Fibroblast of skin of left quadriceps (primary cell): Measurements from ENCODE around the gene C1QL1.
A peak's percentile ranks its signal among the peaks of the same experiment; 100 is the strongest.
"Not testable (repeated sequence)": the region's sequence is repeated elsewhere in the genome, so short reads cannot be mapped to it uniquely, and the experiment has no call there.

Experiments
- DNase-seq, 2 experiments: peaks; one replicate each; pipeline ENCODE4 v3.0.0-alpha.2; 2013; ENCODE audit warnings: low read depth in 2 of 2

C1QL1 gene

DNA sequence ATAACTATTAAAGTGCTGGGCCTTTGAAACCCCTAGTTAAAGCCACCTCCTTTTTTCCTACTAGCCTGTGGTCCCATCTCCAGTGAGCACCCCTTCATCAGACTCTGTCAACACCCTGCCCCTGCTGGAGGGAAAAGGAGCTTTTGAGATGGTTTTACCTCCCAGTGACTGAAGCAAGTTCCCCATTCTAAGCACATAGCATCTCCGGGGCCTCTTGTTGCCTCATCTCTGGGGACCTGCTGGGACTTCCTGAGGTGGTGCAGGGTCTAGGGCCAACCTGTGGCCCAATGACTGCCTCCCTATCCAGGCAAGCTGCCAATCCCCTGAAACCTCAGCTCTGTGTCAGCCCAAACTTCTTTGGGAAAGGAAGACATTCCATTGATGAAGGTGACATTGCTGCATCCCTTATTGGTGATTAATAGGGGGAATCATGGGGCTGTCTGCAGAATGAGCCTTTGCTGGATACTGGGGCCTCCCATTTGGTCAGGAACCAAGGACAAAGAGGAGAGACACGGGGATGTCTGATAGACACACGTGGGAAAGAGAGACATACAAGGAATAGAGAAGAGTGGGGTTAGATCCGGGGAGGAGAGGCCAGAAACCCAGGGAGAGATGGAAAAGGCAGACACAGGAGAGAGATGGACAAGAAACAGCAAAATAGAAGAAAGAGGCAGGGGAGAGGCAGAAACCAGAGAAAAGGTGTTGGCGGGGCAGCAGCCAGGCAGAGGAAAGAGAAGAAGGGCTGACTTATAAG lies 2.4 kb downstream of the C1QL1 start:
- DNase-seq, result no peak

DNA sequence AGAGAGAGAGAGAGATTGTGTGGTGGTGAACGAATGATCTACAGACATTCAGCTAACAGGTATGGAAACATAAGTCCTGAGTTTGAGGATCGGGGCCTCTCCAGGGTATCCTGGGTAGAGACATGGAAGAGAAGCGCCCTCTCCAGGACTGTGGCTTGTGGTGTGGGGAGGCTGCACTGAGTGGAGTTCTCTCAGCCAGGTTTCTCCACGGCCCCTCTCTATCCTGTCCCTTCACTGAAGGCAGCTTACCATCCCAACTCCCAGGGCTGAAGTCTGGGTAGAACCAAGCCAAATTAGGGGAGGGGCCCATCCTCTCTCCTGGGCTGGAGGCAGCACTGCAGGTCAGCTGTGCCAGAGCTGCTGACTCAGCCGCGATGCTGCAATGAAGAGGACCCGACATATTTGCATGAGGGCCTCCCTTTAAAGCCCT lies 6.2 kb downstream of the C1QL1 start:
- DNase-seq, result no peak

DNA sequence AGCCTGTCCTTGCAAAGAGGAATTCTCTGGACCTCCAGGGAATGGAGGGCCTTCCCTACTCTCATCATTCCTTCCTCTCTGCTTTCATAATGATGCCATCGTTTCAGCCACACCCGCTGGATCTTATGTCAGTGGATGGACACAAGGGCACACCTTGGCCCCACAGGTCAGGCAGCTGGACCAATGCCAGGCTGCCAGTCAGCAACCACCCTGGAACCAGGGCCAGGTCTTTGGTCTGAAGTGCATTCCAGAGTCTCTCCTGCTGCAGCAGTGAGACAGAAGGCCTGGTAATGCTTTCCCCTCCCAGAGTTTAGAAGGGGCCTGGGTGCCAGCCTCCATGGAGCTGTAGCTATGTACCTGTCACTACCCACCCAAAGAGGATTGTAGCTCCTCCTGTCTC lies 7.4 kb downstream of the C1QL1 start:
- no peak for DNase-seq

DNA sequence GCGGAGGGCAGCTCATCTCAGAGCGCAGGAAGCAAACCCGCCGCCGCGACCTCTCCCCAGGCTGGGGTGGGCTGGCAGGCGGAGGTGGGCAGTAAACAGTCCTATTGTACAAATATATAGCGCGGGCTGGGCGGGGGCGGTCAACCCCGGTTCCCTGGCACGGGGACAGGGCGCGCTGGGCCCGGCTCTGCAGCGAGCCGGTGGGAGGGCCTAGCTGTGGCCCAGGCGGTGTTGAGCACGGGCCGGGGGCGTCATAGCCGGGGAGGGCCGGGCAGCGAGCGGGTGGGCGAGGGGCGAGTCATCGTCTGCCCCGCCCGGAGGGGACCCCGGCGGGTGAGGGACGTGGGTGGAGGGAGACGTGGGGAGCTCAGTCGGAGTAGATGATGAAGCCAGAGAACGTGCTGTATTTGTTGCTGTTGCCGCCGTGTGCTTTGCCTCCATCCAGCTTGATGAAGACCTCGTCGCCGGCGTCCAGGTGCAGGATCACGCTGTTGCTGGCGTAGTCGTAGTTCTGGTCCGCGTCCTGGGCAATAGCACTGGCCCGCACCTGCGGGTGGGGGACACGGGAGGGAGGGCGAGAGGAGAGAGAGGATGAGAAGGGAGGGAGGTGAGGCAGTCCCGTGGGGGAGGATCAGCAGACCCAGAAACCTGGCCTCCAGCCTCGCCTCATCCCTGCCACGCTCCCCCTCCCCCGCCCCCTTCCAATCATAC lies 8.1 kb downstream of the C1QL1 start:
- DNase-seq, result no peak

DNA sequence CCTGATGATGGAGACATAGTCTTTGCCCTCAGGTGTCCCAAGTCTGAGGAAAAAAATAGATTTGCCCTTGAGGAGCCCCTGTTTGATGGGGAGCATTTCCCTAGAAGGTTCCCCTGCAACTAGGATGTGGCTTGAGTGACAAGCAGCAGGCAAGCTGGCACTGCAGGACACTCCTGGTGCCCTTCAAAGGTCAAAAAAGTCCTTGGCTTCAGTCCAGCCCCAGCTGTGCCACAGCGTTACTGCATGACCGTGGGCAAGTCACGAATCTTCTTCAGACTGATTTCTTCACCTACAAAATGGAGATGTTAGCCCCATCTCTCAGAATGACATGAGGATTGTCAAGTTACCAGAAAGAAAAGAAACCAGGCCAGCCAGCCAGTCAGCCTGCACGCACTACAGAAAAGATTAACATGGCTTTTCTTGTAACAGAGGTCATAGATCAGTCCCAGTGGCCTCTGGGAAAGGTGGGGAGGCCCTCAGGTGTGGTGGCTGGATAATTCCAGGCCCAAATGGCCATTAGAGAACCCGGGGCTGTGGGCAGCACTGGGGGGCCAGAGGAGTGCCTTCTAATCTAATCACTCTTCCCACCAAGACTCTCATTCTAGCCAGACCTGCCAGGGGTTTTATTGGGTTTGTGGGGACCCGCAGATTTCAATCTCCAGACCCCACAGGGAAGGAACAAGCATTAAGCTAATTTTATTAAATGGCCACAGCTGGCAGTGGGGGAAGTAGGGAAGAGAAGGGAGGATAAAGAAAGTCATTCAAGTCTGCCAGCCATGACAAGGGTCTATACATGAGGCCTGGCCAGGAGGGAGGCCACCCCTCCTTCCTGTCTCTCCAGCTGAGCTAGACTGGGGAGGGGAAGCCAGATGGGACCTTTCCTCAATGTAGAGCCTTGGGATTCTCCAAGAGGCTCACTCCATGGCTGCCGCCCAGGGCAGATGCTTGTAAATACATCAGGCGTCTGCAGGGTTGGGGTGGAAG lies 10.8 kb downstream of the C1QL1 start:
- no peak for DNase-seq

DNA sequence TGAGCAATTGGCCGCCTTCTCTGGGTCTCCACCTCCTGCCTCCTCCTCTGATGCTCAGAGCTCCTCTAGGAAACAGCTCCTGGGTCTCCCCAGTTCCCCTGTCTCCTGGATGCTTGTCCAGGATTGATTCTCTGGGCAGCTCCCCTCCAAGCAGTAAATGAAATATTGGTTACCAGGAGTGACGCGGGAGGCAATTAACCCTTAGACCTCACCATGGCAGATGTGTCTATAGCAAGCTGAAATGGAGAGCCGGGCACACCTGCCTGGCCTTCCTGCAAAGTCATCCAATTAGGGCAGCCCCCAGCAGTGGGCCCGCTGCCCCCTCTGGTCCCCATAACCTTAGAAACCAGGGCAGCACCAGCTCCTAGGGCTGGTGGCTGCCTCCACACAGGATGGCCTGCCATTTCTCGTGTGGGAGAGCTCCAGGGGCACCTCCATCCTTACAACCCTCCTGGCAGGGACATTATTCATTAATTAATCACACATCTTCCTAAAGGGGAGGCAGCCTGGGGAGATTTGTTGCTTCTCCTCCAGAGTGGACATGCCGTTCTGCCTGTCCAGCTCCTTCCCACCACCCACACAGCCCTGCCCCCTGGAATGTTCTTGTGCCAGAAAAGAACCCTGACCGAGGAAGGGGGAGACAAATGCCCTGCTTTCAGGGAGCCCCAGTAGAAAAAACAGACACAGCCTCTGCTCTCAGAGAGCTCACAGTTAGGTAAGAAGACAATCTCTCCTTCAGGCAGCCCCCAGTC lies 12.3 kb downstream of the C1QL1 start:
- no peak for DNase-seq

DNA sequence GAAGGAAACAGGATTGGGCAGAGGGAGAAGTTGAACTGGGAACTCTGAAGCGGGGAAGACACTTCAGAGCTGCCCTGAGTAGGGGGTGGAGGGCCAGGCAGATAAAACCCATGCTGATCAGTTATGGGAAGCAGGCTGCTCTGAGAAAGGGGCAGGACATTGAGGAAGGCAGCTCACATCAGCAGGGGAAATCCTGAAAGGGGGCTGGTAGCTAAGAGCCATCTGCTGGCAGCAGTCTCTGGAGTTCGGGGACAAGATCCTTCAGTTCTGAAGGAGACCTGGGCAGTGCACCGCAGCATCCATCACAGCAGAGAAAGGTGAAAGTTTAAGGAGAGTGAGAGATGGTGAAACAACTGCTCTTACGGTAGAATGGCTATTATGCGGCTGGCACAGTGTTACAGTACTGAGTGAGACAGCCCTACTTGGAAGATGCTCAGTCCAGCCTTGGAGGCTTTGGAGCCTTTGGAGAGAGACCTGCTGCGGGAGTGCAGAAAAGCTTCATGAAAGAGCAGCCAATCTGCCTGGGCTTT lies 15.1 kb downstream of the C1QL1 start:
- no peak for DNase-seq

DNA sequence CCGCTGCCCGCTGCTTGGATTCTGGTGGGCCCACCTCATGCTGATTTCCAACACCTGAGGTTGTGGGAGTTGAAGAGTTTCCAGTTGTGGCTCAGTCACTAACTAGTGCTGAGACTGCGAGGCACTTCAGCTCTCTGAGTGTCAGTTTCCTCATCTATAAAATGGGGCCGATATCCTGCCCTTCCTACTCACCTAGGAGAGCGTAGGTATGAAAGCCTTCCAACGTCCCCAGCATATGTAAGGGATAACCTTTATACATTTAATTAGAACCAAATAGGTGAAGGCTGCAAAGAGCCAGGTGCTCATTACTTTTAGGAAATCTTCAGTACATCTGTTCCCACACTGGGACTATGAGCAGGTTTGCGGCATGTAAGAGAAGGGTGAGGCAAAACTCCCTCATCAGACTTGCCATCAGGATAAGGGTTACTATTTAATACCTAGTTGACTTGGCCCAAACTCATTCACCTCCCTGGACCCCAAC lies 19.7 kb downstream of the C1QL1 start:
- DNase-seq, result no peak

DNA sequence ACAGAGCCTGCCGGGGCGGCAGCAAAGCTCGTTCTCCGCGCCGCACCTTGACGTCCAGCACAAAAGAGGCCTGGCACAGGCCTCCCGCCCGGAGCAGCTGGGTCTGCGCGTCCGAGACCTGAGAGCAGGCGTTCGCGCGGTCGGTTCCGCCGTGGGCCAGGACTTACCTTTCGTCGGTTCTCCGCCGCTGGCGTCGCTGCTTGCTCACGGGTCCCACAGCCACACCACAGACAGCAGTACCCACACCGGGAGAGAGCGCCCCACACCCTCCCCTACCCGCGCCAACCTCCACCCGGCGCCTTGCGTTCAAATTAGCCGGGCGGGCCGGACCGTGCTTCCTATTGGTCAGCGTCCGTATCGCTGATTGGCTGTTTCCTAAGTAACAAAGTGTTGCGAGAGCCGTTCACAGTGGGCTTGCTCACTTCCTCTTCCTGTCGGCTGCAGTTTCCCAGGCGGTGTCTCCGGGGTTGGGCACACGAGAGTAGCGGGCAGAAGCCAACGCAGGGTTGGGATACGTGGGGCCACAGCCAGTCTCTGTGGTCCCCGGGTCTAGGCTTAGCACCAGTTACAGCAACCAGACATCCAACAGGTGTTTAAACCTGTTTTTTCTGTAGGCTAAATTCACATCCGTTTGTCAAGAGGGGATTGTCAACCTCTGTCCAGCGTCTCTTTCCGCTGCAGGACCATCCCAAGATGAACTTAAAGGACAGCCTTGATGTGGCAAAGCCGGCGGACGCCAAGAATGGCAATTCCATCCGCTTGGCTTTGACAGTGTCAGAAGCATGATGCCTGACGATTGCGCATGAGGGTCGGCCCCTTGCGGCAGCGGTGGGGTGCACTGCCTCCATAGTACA lies 20.4 kb downstream of the C1QL1 start, which contains the start of gene KIF18B:
KIF18B (minus strand) TSS at position 313 of the 854 bp plus-strand sequence. CDS start 11,429 bp downstream, outside the sequence.
- peak; percentile 82 to 83 for DNase-seq

DNA sequence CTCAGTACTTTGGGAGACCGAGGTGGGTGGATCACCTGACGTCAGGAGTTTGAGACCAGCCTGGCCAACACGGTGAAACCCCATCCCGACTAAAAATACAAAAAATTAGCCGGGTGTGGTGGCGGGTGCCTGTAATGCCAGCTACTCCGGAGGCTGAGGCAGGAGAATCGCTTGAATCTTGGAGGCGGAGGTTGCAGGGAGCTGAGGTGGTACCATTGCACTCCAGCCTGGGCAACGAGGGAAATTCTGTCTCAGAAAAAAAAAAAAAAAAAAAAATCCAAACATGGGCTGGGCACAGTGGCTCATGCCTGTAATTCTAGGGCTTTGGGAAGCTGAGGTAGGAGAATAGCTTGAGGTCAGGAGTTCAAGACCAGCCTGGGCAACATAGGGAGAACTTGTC lies 22.5 kb downstream of the C1QL1 start:
- not testable (repeated sequence) for DNase-seq

DNA sequence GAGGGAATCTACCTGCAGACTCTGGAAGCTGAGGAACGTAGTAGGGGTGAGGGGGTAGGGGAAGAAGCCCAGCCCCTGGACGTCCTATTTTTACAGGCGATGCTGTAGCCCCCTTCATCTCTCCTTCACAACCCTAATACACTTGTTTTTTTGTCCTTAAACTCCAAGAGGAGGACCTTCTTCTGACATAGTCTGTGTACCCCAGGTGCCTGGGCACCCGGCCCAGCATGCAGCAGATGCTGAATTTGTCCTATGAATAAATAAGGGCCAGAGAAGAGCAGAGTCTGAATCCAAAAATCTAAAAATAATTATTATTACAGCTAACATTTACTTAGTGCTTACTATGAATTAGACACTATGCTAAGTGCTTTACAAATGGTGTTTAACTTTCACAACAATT lies 25.6 kb downstream of the C1QL1 start:
- no peak for DNase-seq

DNA sequence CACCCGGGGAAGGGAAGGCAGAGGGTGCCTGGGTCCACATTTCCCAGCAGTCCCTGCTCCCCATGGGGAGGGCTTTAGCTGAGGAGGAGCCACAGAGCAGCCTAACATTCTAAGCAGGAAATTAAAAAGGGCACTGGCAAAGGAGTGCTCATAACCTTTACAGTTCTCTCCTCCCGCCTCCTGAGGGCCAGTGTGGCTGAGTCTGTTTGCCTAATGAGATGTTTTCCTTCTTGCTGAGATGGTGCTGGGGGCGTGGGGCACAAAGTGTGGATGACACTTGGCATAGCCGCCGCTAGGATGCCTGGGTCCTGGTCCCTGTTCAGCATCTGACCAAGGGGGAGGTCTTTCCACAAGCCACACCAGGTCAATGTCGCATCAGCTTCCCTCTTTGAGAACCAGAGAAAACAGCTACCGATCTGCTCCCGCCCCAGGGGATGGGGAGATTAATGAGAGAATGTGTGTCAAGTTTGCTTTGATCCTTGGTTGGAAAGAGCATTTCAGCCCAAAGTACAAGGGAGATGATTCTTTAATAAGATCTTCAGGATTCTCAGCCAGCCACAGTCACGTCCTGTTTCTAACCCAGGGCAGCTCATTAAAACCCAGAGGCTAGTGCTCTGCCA lies 26.3 kb downstream of the C1QL1 start:
- no peak for DNase-seq

DNA sequence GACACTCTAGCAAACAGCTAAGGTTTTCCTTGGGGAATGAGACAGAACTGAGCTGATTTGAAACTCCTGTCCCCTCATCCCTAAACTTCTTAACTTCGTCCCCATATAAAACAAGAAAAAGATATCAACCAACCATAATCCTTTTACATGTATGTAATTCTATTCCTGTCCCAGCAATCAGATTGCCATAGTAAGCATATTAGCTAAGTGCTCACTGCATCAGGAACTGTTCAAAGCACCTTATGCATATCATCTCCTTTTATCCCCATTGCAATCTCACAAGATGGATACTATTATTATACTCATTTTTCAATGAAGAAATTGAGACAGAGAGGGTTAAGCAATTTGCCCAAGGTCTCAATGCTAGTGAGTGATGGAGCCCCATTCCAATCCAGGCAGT lies 27.3 kb downstream of the C1QL1 start:
- no peak for DNase-seq

DNA sequence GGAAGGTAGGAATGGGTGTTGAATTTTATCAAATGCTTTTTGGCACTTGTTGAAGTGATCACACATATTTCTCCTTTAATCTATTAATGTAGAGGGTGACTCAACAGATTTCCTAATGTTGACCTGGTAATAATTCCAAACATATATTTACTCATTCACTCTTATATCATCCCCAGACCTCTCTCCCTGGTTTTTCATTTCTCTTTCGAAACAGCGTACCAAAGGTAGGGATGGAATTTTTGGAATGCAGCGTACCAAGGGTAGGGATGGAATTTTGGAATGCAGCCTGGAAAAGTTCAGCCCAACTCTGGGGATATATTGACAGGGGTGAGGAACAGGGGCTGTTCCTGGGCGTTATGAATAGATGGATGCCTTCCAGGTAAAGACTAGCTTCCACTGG lies 27.8 kb downstream of the C1QL1 start:
- DNase-seq, result peak; percentile 42 to 49

DNA sequence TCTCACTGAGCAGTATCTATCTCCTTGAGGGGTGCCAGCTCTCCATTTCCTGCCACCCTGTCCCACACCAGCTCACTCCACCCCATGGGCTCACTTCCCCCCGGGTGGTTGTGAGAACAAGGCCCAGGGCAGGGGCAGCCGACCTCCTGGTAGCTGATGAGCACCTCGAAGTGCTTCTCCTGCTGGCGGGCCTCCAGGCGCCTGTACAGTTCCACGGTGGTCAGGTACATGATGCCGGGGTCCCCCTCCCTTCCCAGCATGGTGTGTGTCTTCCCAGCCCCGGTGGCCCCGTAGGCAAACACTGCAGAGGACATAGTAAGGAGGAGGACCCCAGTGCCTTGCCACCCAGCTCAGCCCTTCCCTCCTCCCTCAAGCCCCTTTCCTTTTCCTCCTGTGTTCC lies 33.0 kb downstream of the C1QL1 start:
- no peak for DNase-seq

DNA sequence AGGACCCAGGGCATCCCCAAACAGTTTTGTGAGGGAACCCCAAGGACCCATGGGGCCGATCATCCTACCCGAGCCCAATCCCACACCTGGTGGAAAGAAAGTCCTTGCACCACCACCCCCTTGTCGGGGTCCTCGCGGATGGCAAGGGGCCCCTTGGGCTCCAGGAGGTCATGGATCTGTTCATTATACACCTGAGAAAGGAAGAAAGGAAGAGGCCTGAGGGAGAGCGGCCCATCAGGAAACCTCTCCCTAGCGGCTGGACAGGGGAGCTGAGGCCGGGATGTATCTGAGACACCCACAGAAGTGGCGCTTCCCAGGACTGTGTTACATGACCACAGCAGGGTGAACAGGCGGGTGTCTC lies 33.4 kb downstream of the C1QL1 start:
- no peak for DNase-seq

DNA sequence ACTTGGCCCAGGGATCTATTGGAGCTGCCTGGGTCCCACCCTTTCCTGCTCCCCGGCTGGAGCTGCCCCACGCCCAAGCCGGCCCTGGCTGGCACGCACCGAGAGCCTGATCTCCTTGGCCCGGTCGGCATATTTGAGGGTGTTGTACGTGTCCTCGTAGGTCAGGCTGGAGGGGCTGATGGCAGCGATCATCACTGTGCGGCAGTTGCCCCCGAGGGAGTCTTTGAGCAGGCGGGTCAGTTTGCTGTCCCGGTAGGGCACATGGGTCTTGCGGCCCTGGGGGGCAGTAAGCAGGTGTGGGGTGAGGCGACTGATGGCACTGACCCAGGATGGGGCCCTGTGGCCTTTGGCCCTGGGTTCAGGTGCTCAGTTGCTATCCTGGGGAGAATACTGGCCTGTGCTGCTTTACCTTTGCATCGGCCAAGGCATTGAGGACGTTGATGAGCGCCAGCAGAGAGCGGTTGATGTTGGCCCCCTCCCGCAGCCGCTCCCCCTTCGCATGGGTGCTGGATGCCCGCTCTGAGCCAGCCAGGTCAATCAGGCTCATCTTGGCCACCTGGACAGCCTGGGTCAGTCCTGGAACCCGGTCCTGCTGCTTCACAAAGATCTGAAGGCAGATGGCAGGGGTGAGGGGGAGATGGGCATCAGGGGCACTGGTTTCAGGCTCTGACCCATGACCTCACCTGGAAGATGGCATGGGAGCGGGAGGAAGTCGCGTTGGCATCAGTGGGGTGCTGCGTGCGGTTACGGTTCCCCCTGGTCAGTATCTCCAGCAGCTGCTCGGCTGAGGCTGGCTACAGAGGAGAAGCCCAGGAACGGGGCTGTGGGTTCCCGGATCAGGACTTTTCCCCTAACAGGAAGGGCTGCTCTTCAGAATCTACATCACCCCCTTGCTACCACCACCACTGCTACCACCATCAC lies 34.0 kb downstream of the C1QL1 start:
- DNase-seq, result no peak

DNA sequence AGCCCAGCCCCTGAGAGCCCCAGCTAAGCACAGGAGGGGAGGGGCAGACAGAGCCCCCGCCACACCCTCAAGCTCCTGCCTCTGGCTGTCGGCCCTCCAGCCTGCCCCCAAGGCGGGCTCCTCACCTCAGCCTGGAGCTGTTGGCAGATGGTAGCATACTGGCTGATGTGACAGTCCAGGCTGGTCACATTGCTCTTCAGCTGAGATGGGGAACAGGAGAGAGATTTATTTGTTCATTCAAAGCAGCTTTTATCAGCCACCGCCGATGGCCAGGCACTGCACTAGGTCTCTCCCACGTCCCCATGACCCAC lies 35.4 kb downstream of the C1QL1 start:
- DNase-seq, result no peak
